K562 (cell line): ENCODE data around the gene FDX2. TPM values are rescaled to one million over a fixed set of nuclear protein-coding genes. Genes with fewer than 3 reads are reported as not detected.

Source experiments
- ASH1L ChIP-seq: fragments of 450-650 bp; IDR thresholded peaks from 2 replicates; pipeline ENCODE4 v1.6.1; 2018; ENCODE audit warnings: borderline replicate concordance, mild to moderate bottlenecking, low read depth; ENCODE audit not compliant: partially characterized antibody
- CREB3L1 ChIP-seq: fragments of 450-650 bp; IDR thresholded peaks from 2 replicates; pipeline ENCODE4 v1.6.1; 2014; ENCODE audit warnings: low read depth, mild to moderate bottlenecking, moderate library complexity, borderline replicate concordance
- DNMT1 ChIP-seq: fragments of 450-650 bp; IDR thresholded peaks from 2 replicates; pipeline ENCODE4 v1.6.1; 2016; ENCODE audit warnings: antibody characterized with exemption, mild to moderate bottlenecking
- ELK1 ChIP-seq: sonication (generic); formaldehyde crosslinking; IDR thresholded peaks from 2 replicates; pipeline ENCODE4 v1.8.1; 2022; ENCODE audit warnings: missing genetic modification reagents
- FOXM1 ChIP-seq, 2 experiments: fragments of 450-650 bp in 1 of 2; sonication (generic) in 1 of 2; formaldehyde crosslinking in 1 of 2; IDR thresholded peaks; 2 replicates each; pipeline versions ENCODE4 v1.6.1 to v1.9.0; 2017 to 2022; ENCODE audit warnings: low read depth in 2 of 2, mild to moderate bottlenecking in 2 of 2, missing genetic modification reagents in 1 of 2, moderate library complexity in 1 of 2
- GABPB2 ChIP-seq: fragments of 250-450 bp; sonication (Bioruptor Pico); conservative IDR thresholded peaks from 2 replicates; pipeline ENCODE4 v1.5.1; 2021; ENCODE audit warnings: mild to moderate bottlenecking
- HNRNPK ChIP-seq: fragments of 200-400 bp; formaldehyde crosslinking; IDR thresholded peaks from one replicate; pipeline ENCODE4 v1.6.1; 2018; ENCODE audit warnings: mild to moderate bottlenecking, low read depth, low read length; ENCODE audit not compliant: poor library complexity, severe bottlenecking
- MAFF ChIP-seq: IDR thresholded peaks from 2 replicates; pipeline ENCODE4 v1.6.1; 2012; ENCODE audit warnings: low read length, improper control_type of control experiment
- MECOM ChIP-seq: fragments of 250-450 bp; sonication (Bioruptor Pico); IDR thresholded peaks from 2 replicates; pipeline ENCODE4 v1.8.0; 2022; ENCODE audit warnings: inconsistent platforms
- NFATC3 ChIP-seq: fragments of 450-650 bp; IDR thresholded peaks from 2 replicates; pipeline ENCODE4 v1.6.1; 2017; ENCODE audit warnings: mild to moderate bottlenecking
- NFIC ChIP-seq: fragments of 450-650 bp; IDR thresholded peaks from 2 replicates; pipeline ENCODE4 v1.6.1; 2017; ENCODE audit warnings: mild to moderate bottlenecking, inconsistent platforms
- PML ChIP-seq: IDR thresholded peaks from 2 replicates; pipeline ENCODE4 v1.6.1; 2012; ENCODE audit warnings: low read length, inconsistent platforms
- ZNF184 ChIP-seq: sonication (generic); formaldehyde crosslinking; IDR thresholded peaks from 2 replicates; pipeline ENCODE4 v1.5.0; 2020; ENCODE audit warnings: missing genetic modification reagents
- ZNF253 ChIP-seq: fragments of 250-450 bp; sonication (Bioruptor Pico); conservative IDR thresholded peaks from 2 replicates; pipeline ENCODE4 v1.6.1; 2021; ENCODE audit warnings: mild to moderate bottlenecking
- ZNF57 ChIP-seq: fragments of 450-650 bp; formaldehyde crosslinking; IDR thresholded peaks from 2 replicates; pipeline ENCODE4 v1.4.0; 2020; ENCODE audit warnings: mild to moderate bottlenecking, moderate library complexity
- polyA plus RNA-seq, 8 experiments: library from polyadenylated mRNA; depleted of rRNA in 4 of 8; stranded (reverse) in 5 of 8; unstranded in 3 of 8; fragments of >200 nt; fragmentation: Nextera tagmentation in 2 of 8; fragmentation: Illumina TruSeq in 1 of 8; extraction: Ambion mirVana in 2 of 8; extraction: Trizol in 1 of 8; gene quantifications; 2 replicates each; pipeline versions ENCODE4 v1.2.1 to v1.2.3, GENCODE V29; 2011 to 2014; ENCODE audit warnings: inconsistent platforms in 1 of 8, missing spikeins in 1 of 8
- total RNA-seq, 7 experiments: library from RNA; depleted of rRNA in 6 of 7; stranded (reverse); fragments of >200 nt in 6 of 7; fragmentation: Illumina TruSeq in 2 of 7; extraction: Trizol in 2 of 7; gene quantifications; 2 replicates each; pipeline versions ENCODE4 v1.2.1 to v1.2.3, GENCODE V29; 2011 to 2021; ENCODE audit warnings: low replicate concordance in 1 of 7
- TF ChIP-seq, protein P1 (sequence below): fragments of 200-400 bp; formaldehyde crosslinking; IDR thresholded peaks from 2 replicates; pipeline ENCODE4 v1.6.1; 2017; ENCODE audit warnings: mild to moderate bottlenecking, low read depth, low read length, moderate library complexity
- TF ChIP-seq, protein P2 (sequence below): fragments of 250-450 bp; sonication (Bioruptor Pico); IDR thresholded peaks from 2 replicates; pipeline ENCODE4 v1.8.0; 2021; ENCODE audit warnings: moderate library complexity, mild to moderate bottlenecking, inconsistent platforms
- TF ChIP-seq, protein P3 (sequence below): fragments of 200-800 bp; sonication (Bioruptor generic); IDR thresholded peaks from 2 replicates; pipeline ENCODE4 v1.6.1; 2017; ENCODE audit warnings: missing genetic modification characterization, missing compliant biosample characterization

The FDX2 gene
- total and polyA plus RNA-seq, 9 of the 15 experiments (the other 6 are each of a cell fraction or from before 2014, with no cell fraction given) = 2.5 to 49.8 (median 29.7) TPM

DNA sequence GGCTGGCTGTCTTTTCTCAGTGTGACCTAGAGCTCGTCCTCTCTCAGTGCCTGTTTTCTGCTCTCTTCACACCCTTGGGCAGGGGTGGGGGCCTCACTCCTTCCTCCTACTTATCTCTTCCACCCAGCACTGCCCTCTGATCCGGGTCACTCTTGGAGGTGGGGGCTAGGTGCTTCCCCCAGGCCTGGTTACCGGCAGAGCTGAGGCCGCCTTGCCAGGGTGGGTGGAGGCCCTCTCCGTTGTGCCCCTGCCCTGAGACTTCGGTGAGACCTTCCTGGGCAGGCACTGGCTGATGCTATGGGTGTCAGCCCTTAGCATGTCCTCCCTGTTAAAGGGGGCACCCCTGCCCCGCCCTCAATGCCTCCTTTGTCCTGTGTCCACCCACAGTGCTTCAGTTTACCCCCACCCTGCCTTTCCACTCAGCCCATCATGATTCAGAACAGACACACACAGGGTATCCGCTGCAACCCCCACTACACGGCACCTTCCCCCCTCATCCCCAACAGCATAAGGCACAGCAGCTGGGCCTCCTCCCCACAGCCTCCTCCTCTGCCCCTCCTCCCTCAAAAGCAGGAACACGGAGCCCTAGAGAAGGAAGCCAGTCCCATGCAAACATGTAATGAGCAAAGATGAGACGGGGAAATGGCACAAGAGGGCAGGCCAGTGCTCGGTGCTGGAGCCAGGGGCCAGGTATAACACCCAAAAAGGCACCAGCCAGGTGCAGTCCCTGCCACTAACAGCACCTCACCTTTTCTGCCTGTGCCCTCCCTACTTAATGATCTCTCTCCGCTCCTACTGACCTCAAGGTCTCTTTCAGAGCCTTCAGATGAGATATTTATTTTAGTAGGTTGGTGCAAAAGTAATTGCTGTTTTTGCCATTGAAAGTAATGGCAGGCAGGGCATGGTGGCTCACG is 16.0 kb downstream of the FDX2 start (continued):
- TF ChIP-seq NFATC3 = no peak
- no peak for TF ChIP-seq DNMT1
- peak; percentile 77 for TF ChIP-seq FOXM1 (IDR thresholded peaks at IDR 0.05; ENCODE audit: low read depth)
- no peak for TF ChIP-seq FOXM1 (CRISPR knock-in tag; IDR thresholded peaks at IDR 0.05; ENCODE audit: low read depth)
- peak; percentile 61; the same call in 1 of the 2 replicates for TF ChIP-seq PML
- no peak for TF ChIP-seq MECOM (CRISPR knock-in tag)
- TF ChIP-seq GABPB2 (CRISPR knock-in tag) = 0 out of 2 replicates have a peak, but pooled peaks have one; percentile 35
- 0 out of 2 replicates have a peak, but pooled peaks have one; percentile 53 for TF ChIP-seq ELK1 (CRISPR knock-in tag)
- TF ChIP-seq, protein P1, sequence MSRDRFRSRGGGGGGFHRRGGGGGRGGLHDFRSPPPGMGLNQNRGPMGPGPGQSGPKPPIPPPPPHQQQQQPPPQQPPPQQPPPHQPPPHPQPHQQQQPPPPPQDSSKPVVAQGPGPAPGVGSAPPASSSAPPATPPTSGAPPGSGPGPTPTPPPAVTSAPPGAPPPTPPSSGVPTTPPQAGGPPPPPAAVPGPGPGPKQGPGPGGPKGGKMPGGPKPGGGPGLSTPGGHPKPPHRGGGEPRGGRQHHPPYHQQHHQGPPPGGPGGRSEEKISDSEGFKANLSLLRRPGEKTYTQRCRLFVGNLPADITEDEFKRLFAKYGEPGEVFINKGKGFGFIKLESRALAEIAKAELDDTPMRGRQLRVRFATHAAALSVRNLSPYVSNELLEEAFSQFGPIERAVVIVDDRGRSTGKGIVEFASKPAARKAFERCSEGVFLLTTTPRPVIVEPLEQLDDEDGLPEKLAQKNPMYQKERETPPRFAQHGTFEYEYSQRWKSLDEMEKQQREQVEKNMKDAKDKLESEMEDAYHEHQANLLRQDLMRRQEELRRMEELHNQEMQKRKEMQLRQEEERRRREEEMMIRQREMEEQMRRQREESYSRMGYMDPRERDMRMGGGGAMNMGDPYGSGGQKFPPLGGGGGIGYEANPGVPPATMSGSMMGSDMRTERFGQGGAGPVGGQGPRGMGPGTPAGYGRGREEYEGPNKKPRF = no peak
- no peak for TF ChIP-seq ZNF253
- no peak for TF ChIP-seq ZNF57 (CRISPR knock-in tag)
- no peak for TF ChIP-seq ZNF184
- TF ChIP-seq CREB3L1 = no peak
- TF ChIP-seq, protein P2, sequence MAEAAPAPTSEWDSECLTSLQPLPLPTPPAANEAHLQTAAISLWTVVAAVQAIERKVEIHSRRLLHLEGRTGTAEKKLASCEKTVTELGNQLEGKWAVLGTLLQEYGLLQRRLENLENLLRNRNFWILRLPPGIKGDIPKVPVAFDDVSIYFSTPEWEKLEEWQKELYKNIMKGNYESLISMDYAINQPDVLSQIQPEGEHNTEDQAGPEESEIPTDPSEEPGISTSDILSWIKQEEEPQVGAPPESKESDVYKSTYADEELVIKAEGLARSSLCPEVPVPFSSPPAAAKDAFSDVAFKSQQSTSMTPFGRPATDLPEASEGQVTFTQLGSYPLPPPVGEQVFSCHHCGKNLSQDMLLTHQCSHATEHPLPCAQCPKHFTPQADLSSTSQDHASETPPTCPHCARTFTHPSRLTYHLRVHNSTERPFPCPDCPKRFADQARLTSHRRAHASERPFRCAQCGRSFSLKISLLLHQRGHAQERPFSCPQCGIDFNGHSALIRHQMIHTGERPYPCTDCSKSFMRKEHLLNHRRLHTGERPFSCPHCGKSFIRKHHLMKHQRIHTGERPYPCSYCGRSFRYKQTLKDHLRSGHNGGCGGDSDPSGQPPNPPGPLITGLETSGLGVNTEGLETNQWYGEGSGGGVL (CRISPR knock-in tag) = no peak
- no peak for TF ChIP-seq HNRNPK
- no peak for TF ChIP-seq ASH1L
- TF ChIP-seq, protein P3, sequence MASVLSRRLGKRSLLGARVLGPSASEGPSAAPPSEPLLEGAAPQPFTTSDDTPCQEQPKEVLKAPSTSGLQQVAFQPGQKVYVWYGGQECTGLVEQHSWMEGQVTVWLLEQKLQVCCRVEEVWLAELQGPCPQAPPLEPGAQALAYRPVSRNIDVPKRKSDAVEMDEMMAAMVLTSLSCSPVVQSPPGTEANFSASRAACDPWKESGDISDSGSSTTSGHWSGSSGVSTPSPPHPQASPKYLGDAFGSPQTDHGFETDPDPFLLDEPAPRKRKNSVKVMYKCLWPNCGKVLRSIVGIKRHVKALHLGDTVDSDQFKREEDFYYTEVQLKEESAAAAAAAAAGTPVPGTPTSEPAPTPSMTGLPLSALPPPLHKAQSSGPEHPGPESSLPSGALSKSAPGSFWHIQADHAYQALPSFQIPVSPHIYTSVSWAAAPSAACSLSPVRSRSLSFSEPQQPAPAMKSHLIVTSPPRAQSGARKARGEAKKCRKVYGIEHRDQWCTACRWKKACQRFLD (CRISPR knock-in tag) = peak; percentile 71; the same call in 1 of the 2 replicates
- TF ChIP-seq MAFF = no peak
- TF ChIP-seq NFIC = peak; percentile 70
